ENCODE results near the gene ITGAE. TPM values are rescaled to one million over a fixed set of nuclear protein-coding genes. Genes with fewer than 3 reads are reported as not detected.

The ITGAE gene
- total and polyA plus RNA-seq, 10 of the 15 experiments (the other 5 are each of a cell fraction or from before 2014, with no cell fraction given): 13.1 to 161 (median 34.8) TPM

- no peak overlapping the region for H3K4me2 ChIP-seq (ENCODE audit: control insufficient read depth, insufficient read depth)
- no peaks in the 10 kb centered on the region for H4K20me1 ChIP-seq (ENCODE audit: control insufficient read depth, insufficient read depth)
- intact Hi-C loops (cut with micrococcal nuclease; ENCODE audit: unreplicated experiment) (no loop called here), in situ Hi-C loops (cut with MboI) (no loop called here)
- ChIA-PET SMC1A (ENCODE audit: uncharacterized antibody, unreplicated experiment) (interaction anchor here (3.6 kb wide), 1 partner anchor 23 kb away, joined by 22 read pairs; no protein-coding TSS in a partner anchor), POLR2A (no interaction called here), RAD21 (ENCODE audit: unreplicated experiment) (interaction anchor here (1.2 to 5.7 kb wide), 2 partner anchors 22 to 35 kb away, joined by 4 to 42 read pairs; no protein-coding TSS in a partner anchor), CTCF (interaction anchor here (0.6 to 3.9 kb wide), 5 partner anchors 23 to 205 kb away, joined by 3 to 26 read pairs (median 3); partner anchors contain the start of gene NCBP3)
- no TSS peak for BruUV-seq (replicated peaks)
- DNase-seq (ENCODE audit: low read depth, low spot score) (no peak), ATAC-seq (no peak), FAIRE-seq (no peak)
- peaks cover 28% of the 10 kb centered on the region for H3K4me1 ChIP-seq (ENCODE audit: control insufficient read depth, insufficient read depth, low read length)
- no peak overlapping the region for H3K9ac ChIP-seq (ENCODE audit: control insufficient read depth, insufficient read depth, low read length)
- TF ChIP-seq STAT3 (IDR thresholded peaks at IDR 0.05; ENCODE audit: low read depth, low read length) (no peak), SUZ12 (IDR thresholded peaks at IDR 0.05; ENCODE audit: unreplicated experiment) (no peak), CHD1 (IDR thresholded peaks at IDR 0.05; ENCODE audit: low read depth, low read length) (no peak), ASH2L (IDR thresholded peaks at IDR 0.05; ENCODE audit: borderline replicate concordance, low read depth) (no peak), JUNB (IDR thresholded peaks at IDR 0.05) (no peak), RFX5 (IDR thresholded peaks at IDR 0.05; ENCODE audit: low read depth, low read length) (no peak), RAD51 (IDR thresholded peaks at IDR 0.05) (no peak), ZNF274 (IDR thresholded peaks at IDR 0.05; ENCODE audit: insufficient read depth, insufficient read length) (no peak), POLR2A (IDR thresholded peaks at IDR 0.05; ENCODE audit: low read depth, low read length) (no peak), FOS (IDR thresholded peaks at IDR 0.05; ENCODE audit: borderline replicate concordance, extremely low read depth, insufficient read length) (no peak), KLF5 (IDR thresholded peaks at IDR 0.05; ENCODE audit: partially characterized antibody) (no peak), NR2F1 (conservative IDR thresholded peaks at IDR 0.05) (no peak), ZNF217 (IDR thresholded peaks at IDR 0.05) (no peak), HDGF (IDR thresholded peaks at IDR 0.05) (no peak), NR2C2 (IDR thresholded peaks at IDR 0.05; ENCODE audit: borderline replicate concordance, control insufficient read depth, insufficient read length, low read depth) (no peak), MAX (IDR thresholded peaks at IDR 0.05; ENCODE audit: low read depth, low read length) (no peak), SMC3 (IDR thresholded peaks at IDR 0.05; ENCODE audit: borderline replicate concordance, low read length) (no peak), YY1 (IDR thresholded peaks at IDR 0.05; ENCODE audit: low read depth, low read length) (no peak)
- no peak overlapping the region for H3K27ac ChIP-seq (ENCODE audit: control insufficient read depth, insufficient read depth)
- no peak overlapping the region for H2AFZ ChIP-seq (ENCODE audit: control insufficient read depth, low read depth, low read length)
- no peak overlapping the region for H3K4me3 ChIP-seq
- peaks cover 6% of the 10 kb centered on the region; the same call in 2 of the 3 replicates for H3K9me3 ChIP-seq (replicated peaks; ENCODE audit: control insufficient read depth, insufficient read depth, low read length)
- no peaks in the 10 kb centered on the region for H3K79me2 ChIP-seq (ENCODE audit: control insufficient read depth, insufficient read depth, low read length)
- 91% methylated on average over 23 of the region's 23 CpGs for WGBS (ENCODE audit: insufficient coverage, insufficient replicate concordance, low lambda C conversion rate, missing lambda C conversion rate)
- no peaks in the 10 kb centered on the region for H3K36me3 ChIP-seq (ENCODE audit: control insufficient read depth in 2 of 2, insufficient read depth in 2 of 2, low read length in 1 of 2)
- no peaks in the 10 kb centered on the region for H3K27me3 ChIP-seq (replicated peaks in 1 of 2; ENCODE audit: control insufficient read depth in 2 of 2, insufficient read depth in 2 of 2, low read length in 1 of 2)
Measured at GRCh38 chr17:3761036-3761917, 39.7 kb downstream of the ITGAE start.

Data from GM12878 (cell line).